K562 (cell line): Measurements from ENCODE around the gene ZRANB1. TPM values are rescaled to one million over a fixed set of nuclear protein-coding genes. Genes with fewer than 3 reads are reported as not detected.
A peak's percentile ranks its signal among the peaks of the same experiment; 100 is the strongest.

Source experiments
- CBX3 ChIP-seq, 2 experiments: IDR thresholded peaks; 1 replicate in 1 of 2; 2 replicates in 1 of 2; pipeline ENCODE4 v1.6.1; 2012; ENCODE audit warnings: inconsistent platforms in 2 of 2, low read length in 2 of 2, borderline replicate concordance in 1 of 2, control low read depth in 1 of 2
- DNMT1 ChIP-seq: fragments of 450-650 bp; IDR thresholded peaks from 2 replicates; pipeline ENCODE4 v1.6.1; 2016; ENCODE audit warnings: antibody characterized with exemption, mild to moderate bottlenecking
- E2F5 ChIP-seq: sonication (generic); formaldehyde crosslinking; IDR thresholded peaks from 2 replicates; pipeline ENCODE4 v1.8.0; 2022; ENCODE audit warnings: mild to moderate bottlenecking, missing genetic modification reagents
- ELF1 ChIP-seq: fragments of 200-800 bp; sonication (Bioruptor generic); IDR thresholded peaks from 2 replicates; pipeline ENCODE4 v1.6.1; 2016; ENCODE audit warnings: missing genetic modification characterization, missing compliant biosample characterization
- HNRNPLL ChIP-seq: fragments of 200-400 bp; formaldehyde crosslinking; IDR thresholded peaks from 2 replicates; pipeline ENCODE4 v1.6.1; 2017; ENCODE audit warnings: low read length, low read depth, mild to moderate bottlenecking; ENCODE audit not compliant: poor library complexity, severe bottlenecking
- LCOR ChIP-seq: sonication (generic); formaldehyde crosslinking; IDR thresholded peaks from 2 replicates; pipeline ENCODE4 v1.8.0; 2022; ENCODE audit warnings: mild to moderate bottlenecking, missing genetic modification reagents
- NELFE ChIP-seq: IDR thresholded peaks from 2 replicates; pipeline ENCODE4 v1.6.1; 2011; ENCODE audit warnings: mild to moderate bottlenecking; ENCODE audit not compliant: insufficient read depth, insufficient read length
- TEAD2 ChIP-seq: fragments of 450-650 bp; IDR thresholded peaks from 2 replicates; pipeline ENCODE4 v1.6.1; 2016; ENCODE audit warnings: missing genetic modification characterization, control low read depth, missing compliant biosample characterization
- ZNF740 ChIP-seq, 3 experiments: fragments of 200-800 bp in 1 of 3; sonication (Bioruptor generic) in 1 of 3; sonication (generic) in 1 of 3; formaldehyde crosslinking in 1 of 3; IDR thresholded peaks; 2 replicates each; pipeline versions ENCODE4 v1.6.1 to v1.8.0; 2016 to 2022; ENCODE audit warnings: mild to moderate bottlenecking in 2 of 3, missing compliant biosample characterization in 2 of 3, missing genetic modification characterization in 2 of 3, missing genetic modification reagents in 1 of 3
- ZNF77 ChIP-seq: fragments of 250-450 bp; sonication (Bioruptor Pico); IDR thresholded peaks from 2 replicates; pipeline ENCODE4 v1.5.0; 2020
- polyA plus RNA-seq, 8 experiments: library from polyadenylated mRNA; depleted of rRNA in 4 of 8; stranded (reverse) in 5 of 8; unstranded in 3 of 8; fragments of >200 nt; fragmentation: Nextera tagmentation in 2 of 8; fragmentation: Illumina TruSeq in 1 of 8; extraction: Ambion mirVana in 2 of 8; extraction: Trizol in 1 of 8; gene quantifications; 2 replicates each; pipeline versions ENCODE4 v1.2.1 to v1.2.3, GENCODE V29; 2011 to 2014; ENCODE audit warnings: inconsistent platforms in 1 of 8, missing spikeins in 1 of 8
- total RNA-seq, 7 experiments: library from RNA; depleted of rRNA in 6 of 7; stranded (reverse); fragments of >200 nt in 6 of 7; fragmentation: Illumina TruSeq in 2 of 7; extraction: Trizol in 2 of 7; gene quantifications; 2 replicates each; pipeline versions ENCODE4 v1.2.1 to v1.2.3, GENCODE V29; 2011 to 2021; ENCODE audit warnings: low replicate concordance in 1 of 7
- TF ChIP-seq, protein P1 (sequence below), 2 experiments: fragments of 450-650 bp; IDR thresholded peaks; 2 replicates each; pipeline ENCODE4 v1.6.1; 2016
- TF ChIP-seq, protein P2 (sequence below): sonication (generic); formaldehyde crosslinking; IDR thresholded peaks from 2 replicates; pipeline ENCODE4 v1.8.1; 2022; ENCODE audit warnings: missing genetic modification reagents
- TF ChIP-seq, protein P3 (sequence below): sonication (generic); formaldehyde crosslinking; IDR thresholded peaks from 2 replicates; pipeline ENCODE4 v1.8.0; 2022; ENCODE audit warnings: missing genetic modification reagents, mild to moderate bottlenecking, borderline replicate concordance

Gene ZRANB1
- total and polyA plus RNA-seq, 9 of the 15 experiments (the other 6 are each of a cell fraction or from before 2014, with no cell fraction given): 0.07 to 1.1 (median 0.64) TPM

- no peak for TF ChIP-seq DNMT1
- TF ChIP-seq ELF1: no peak
- no peak for TF ChIP-seq TEAD2 (tag)
- TF ChIP-seq HNRNPLL: no peak
- TF ChIP-seq, protein P1, sequence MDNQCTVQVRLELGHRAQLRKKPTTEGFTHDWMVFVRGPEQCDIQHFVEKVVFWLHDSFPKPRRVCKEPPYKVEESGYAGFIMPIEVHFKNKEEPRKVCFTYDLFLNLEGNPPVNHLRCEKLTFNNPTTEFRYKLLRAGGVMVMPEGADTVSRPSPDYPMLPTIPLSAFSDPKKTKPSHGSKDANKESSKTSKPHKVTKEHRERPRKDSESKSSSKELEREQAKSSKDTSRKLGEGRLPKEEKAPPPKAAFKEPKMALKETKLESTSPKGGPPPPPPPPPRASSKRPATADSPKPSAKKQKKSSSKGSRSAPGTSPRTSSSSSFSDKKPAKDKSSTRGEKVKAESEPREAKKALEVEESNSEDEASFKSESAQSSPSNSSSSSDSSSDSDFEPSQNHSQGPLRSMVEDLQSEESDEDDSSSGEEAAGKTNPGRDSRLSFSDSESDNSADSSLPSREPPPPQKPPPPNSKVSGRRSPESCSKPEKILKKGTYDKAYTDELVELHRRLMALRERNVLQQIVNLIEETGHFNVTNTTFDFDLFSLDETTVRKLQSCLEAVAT (IDR thresholded peaks at IDR 0.05): peak in 1 of 2 experiments; percentile 36; a peak in 1 of 4 replicates
- no peak for TF ChIP-seq NELFE
- no peak for TF ChIP-seq ZNF77 (CRISPR knock-in tag)
- TF ChIP-seq CBX3 (IDR thresholded peaks at IDR 0.05; ENCODE audit: borderline replicate concordance in 1 of 2, low read length in 2 of 2): no peak
- TF ChIP-seq, protein P2, sequence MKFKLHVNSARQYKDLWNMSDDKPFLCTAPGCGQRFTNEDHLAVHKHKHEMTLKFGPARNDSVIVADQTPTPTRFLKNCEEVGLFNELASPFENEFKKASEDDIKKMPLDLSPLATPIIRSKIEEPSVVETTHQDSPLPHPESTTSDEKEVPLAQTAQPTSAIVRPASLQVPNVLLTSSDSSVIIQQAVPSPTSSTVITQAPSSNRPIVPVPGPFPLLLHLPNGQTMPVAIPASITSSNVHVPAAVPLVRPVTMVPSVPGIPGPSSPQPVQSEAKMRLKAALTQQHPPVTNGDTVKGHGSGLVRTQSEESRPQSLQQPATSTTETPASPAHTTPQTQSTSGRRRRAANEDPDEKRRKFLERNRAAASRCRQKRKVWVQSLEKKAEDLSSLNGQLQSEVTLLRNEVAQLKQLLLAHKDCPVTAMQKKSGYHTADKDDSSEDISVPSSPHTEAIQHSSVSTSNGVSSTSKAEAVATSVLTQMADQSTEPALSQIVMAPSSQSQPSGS (CRISPR knock-in tag): no peak
- no peak for TF ChIP-seq E2F5 (CRISPR knock-in tag)
- 0 out of 2 replicates have a peak, but pooled peaks have one; percentile 28 for TF ChIP-seq LCOR (CRISPR knock-in tag)
- TF ChIP-seq ZNF740 (CRISPR knock-in tag; IDR thresholded peaks at IDR 0.05): peak; percentile 71; the same call in 1 of the 2 replicates
- no peak for TF ChIP-seq ZNF740 (tag; IDR thresholded peaks at IDR 0.05)
- TF ChIP-seq, protein P3, sequence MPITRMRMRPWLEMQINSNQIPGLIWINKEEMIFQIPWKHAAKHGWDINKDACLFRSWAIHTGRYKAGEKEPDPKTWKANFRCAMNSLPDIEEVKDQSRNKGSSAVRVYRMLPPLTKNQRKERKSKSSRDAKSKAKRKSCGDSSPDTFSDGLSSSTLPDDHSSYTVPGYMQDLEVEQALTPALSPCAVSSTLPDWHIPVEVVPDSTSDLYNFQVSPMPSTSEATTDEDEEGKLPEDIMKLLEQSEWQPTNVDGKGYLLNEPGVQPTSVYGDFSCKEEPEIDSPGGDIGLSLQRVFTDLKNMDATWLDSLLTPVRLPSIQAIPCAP (CRISPR knock-in tag): no peak
These were observed 30.5 kb upstream of the ZRANB1 start (continued) for GRCh38 chr10:124911124-124912067.
